ENCODE data around the gene CAMSAP2. TPM values are rescaled to one million over a fixed set of nuclear protein-coding genes. Genes with fewer than 3 reads are reported as not detected.

Gene CAMSAP2
- total and polyA plus RNA-seq, 10 of the 15 experiments (the other 5 are each of a cell fraction or from before 2014, with no cell fraction given): 3.9 to 19.8 (median 8.0) TPM

GRCh38 chr1:200866116-200866515, 127.4 kb downstream of the CAMSAP2 start:
- RAD21 ChIA-PET (ENCODE audit: unreplicated experiment): interaction anchor here (0.8 to 7.2 kb wide), 19 partner anchors 8 to 307 kb away, joined by 3 to 125 read pairs (median 7); no protein-coding TSS in a partner anchor
- WGBS (ENCODE audit: insufficient coverage, insufficient replicate concordance, low lambda C conversion rate, missing lambda C conversion rate): 58% methylated on average over 3 of the region's 3 CpGs
- BruUV-seq (replicated peaks): no TSS peak
- Histone ChIP-seq H4K20me1 (ENCODE audit: control insufficient read depth, insufficient read depth) (no peaks in the 10 kb centered on the region), H3K27ac (ENCODE audit: control insufficient read depth, insufficient read depth) (peak overlapping the region; percentile 38), H3K9me3 (replicated peaks; ENCODE audit: control insufficient read depth, insufficient read depth, low read length) (no peaks in the 10 kb centered on the region), H3K4me3 (no peak overlapping the region), H3K36me3 (ENCODE audit: control insufficient read depth in 2 of 2, insufficient read depth in 2 of 2, low read length in 1 of 2) (no peaks in the 10 kb centered on the region), H3K9ac (ENCODE audit: control insufficient read depth, insufficient read depth, low read length) (no peak overlapping the region), H3K27me3 (replicated peaks in 1 of 2; ENCODE audit: control insufficient read depth in 2 of 2, insufficient read depth in 2 of 2, low read length in 1 of 2) (no peaks in the 10 kb centered on the region), H3K4me2 (ENCODE audit: control insufficient read depth, insufficient read depth) (peak overlapping the region; percentile 90), H2AFZ (ENCODE audit: control insufficient read depth, low read depth, low read length) (no peak overlapping the region), H3K4me1 (ENCODE audit: control insufficient read depth, insufficient read depth, low read length) (peaks cover 71% of the 10 kb centered on the region), H3K79me2 (ENCODE audit: control insufficient read depth, insufficient read depth, low read length) (no peaks in the 10 kb centered on the region)
- DNase-seq (ENCODE audit: low read depth, low spot score) (no peak), ATAC-seq (no peak), FAIRE-seq (no peak)
- CTCF ChIA-PET: interaction anchor here (0.5 to 7.7 kb wide), 10 partner anchors 13 to 243 kb away, joined by 3 to 78 read pairs (median 8); no protein-coding TSS in a partner anchor
- TF ChIP-seq ZNF622 (IDR thresholded peaks at IDR 0.05) (no peak), CBFB (IDR thresholded peaks at IDR 0.05; ENCODE audit: low read depth) (no peak), FOXK2 (IDR thresholded peaks at IDR 0.05) (no peak), GABPA (IDR thresholded peaks at IDR 0.05; ENCODE audit: low read depth) (no peak), IRF5 (IDR thresholded peaks at IDR 0.05; ENCODE audit: borderline replicate concordance) (no peak), RCOR1 (conservative IDR thresholded peaks at IDR 0.05; ENCODE audit: low read depth, low read length) (no peak), BRCA1 (IDR thresholded peaks at IDR 0.05; ENCODE audit: low read depth, low read length) (no peak), CREM (IDR thresholded peaks at IDR 0.05; ENCODE audit: low read depth) (no peak), STAT3 (IDR thresholded peaks at IDR 0.05; ENCODE audit: low read depth, low read length) (no peak), CREB1 (IDR thresholded peaks at IDR 0.05; ENCODE audit: low read depth) (no peak), EGR1 (IDR thresholded peaks at IDR 0.05; ENCODE audit: borderline replicate concordance in 1 of 2, low read depth in 2 of 2, low read length in 2 of 2) (no peak), PKNOX1 (IDR thresholded peaks at IDR 0.05) (no peak), MYB (IDR thresholded peaks at IDR 0.05; ENCODE audit: borderline replicate concordance, low read depth, low read length) (no peak), PAX5 (IDR thresholded peaks at IDR 0.05; ENCODE audit: borderline replicate concordance, low read depth, low read length) (no peak), SP1 (IDR thresholded peaks at IDR 0.05; ENCODE audit: low read depth, low read length) (no peak), TARDBP (IDR thresholded peaks at IDR 0.05; ENCODE audit: borderline replicate concordance) (no peak), ZBTB33 (IDR thresholded peaks at IDR 0.05) (no peak)
- SMC1A ChIA-PET (ENCODE audit: uncharacterized antibody, unreplicated experiment): interaction anchor here (0.6 to 16.6 kb wide), 20 partner anchors 9 to 244 kb away, joined by 3 to 208 read pairs (median 6); partner anchors contain the start of genes INAVA and KIF21B
- POLR2A ChIA-PET: interaction anchor here (0.5 to 4.8 kb wide), 13 partner anchors 11 to 537 kb away, joined by 3 to 62 read pairs (median 5); no protein-coding TSS in a partner anchor
- intact Hi-C loops (cut with micrococcal nuclease; ENCODE audit: unreplicated experiment): loop anchor here (1.0 to 5.0 kb wide), 5 partner anchors 15 to 241 kb away; no protein-coding TSS in a partner anchor
- in situ Hi-C loops (cut with MboI): no loop called here

Measured in GM12878 (cell line).